GM10266 (cell line): Measurements from ENCODE around the gene ZFP36.
A peak's percentile ranks its signal among the peaks of the same experiment; 100 is the strongest.

Source experiments
- DNase-seq: peaks from one replicate; pipeline ENCODE4 v3.0.0; 2012; ENCODE audit errors: extremely low spot score
- CTCF ChIP-seq: IDR thresholded peaks from 2 replicates; pipeline ENCODE4 v1.5.1; 2012; ENCODE audit warnings: mild to moderate bottlenecking, low read depth; ENCODE audit not compliant: control insufficient read depth, insufficient read depth; ENCODE audit errors: missing control alignments

Gene ZFP36

DNA sequence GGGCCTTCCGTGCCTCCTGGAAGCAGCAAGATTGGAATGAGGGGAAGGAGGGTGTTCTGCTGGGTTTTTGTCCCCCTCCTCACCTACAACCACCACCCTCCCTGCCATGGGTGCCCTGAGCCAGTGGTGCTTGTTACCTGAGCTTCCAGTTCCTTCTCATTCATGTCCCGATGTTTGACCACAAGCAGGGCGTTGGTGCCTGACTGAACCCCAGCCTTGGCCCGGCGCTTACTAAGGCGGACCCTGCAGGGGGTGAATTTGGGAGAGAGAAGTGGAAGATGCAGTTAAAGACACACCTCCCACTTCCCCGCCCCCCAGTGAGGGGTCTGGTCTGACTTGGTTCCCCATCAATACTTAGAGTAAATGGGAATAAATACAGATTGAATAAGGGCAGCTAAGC is 20.1 kb upstream of the ZFP36 start:
- DNase-seq, result no peak
- TF ChIP-seq CTCF, result no peak

DNA sequence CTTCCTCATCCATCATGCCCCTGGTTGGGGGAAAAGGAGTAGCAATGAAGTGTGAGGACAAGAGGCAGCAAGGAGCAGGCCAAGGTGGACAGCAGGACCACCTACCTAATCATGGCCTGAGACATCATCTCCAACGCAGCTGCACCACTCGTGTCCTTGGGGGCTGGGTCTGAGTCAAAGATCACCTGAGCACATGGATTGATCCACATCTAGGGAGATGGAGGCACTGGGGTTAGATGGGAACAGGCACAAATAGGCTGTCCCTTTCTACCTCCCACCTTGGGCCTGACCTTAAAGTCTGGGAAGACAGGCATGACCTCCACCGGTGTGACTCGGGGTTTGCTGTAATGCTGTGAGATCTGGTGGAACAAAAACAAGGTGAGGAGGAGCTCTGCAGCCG is 18.0 kb upstream of the ZFP36 start:
- DNase-seq, result no peak
- TF ChIP-seq CTCF, result no peak

DNA sequence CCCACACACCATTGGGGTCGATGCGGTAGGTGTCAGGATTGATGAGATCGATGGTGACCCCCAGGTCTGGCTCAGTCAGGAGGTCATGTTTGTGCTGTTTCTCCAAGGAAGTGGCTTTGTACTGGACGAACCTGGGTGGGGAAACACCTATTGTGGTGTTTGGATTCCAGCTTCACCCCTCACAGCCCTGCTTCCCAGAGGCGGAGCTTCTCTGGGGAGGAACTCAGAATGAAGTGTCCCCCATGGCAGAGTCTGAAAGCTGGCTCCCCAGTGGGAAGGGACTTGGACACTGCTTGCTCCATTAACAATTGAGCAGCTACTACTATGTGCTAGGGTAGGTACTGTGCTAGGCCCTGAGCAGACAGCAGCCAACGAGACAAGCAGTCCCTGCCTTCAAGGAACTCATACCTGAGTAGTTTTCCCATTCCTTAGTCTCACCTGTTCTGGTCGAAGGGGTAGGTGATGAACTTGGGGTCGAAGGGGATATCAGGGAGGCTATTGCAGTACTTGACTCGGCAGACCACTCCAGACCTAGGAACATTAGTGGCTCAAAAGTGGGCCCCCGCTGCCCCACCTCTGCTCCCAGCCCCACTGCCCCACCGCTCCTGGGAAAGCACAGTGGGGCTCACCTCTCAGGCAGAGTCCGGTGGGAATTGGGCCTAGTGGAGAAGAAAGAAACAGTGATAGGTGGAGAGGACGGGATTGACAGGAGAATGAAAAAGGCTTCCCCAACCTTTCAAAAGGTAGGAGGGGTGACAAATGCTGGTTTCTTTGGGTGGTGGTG is 16.8 kb upstream of the ZFP36 start:
- no peak for TF ChIP-seq CTCF
- no peak for DNase-seq

GRCh38 chr19:39390451-39390750 is 16.2 kb upstream of the ZFP36 start:
- no peak for DNase-seq
- no peak for TF ChIP-seq CTCF

- TF ChIP-seq CTCF, result peak; percentile 24
- DNase-seq, result peak; percentile 99
Observed at GRCh38 chr19:39390751-39391437, 15.8 kb upstream of the ZFP36 start, which contains the start of the genes MED29 and PAF1. Gene MED29, plus strand, starts transcription at chr19:39391378. Its CDS starts 45 bp downstream, at chr19:39391423. Gene PAF1, minus strand, starts transcription at chr19:39391106. Its CDS starts 242 bp downstream, at chr19:39390864.

GRCh38 chr19:39397360-39398296 is 9.0 kb upstream of the ZFP36 start:
- TF ChIP-seq CTCF, result peak; percentile 99

More at GRCh38 chr19:39397360-39398296, 9.0 kb upstream of the ZFP36 start:
- peak; percentile 87 for DNase-seq
